Left ventricle myocardium inferior (tissue), 1 donor: ENCODE results near the gene HS3ST5. TPM values are rescaled to one million over a fixed set of nuclear protein-coding genes. Genes with fewer than 3 reads are reported as not detected.
"Not testable (repeated sequence)": the region's sequence is repeated elsewhere in the genome, so short reads cannot be mapped to it uniquely, and the experiment has no call there.

Experiments
- DNase-seq: peaks from one replicate; pipeline ENCODE4 v3.0.0-alpha.2; 2020
- H3K27ac ChIP-seq: fragments of 200-600 bp; replicated peaks from 2 replicates; pipeline ENCODE4 v1.8.0; 2021
- H3K27me3 ChIP-seq: fragments of 200-600 bp; 2 replicates; pipeline ENCODE4 v1.8.0; 2021; ENCODE audit warnings: low read depth
- H3K36me3 ChIP-seq: fragments of 200-600 bp; 2 replicates; pipeline ENCODE4 v1.8.0; 2021
- H3K4me1 ChIP-seq: fragments of 200-600 bp; 2 replicates; pipeline ENCODE4 v1.8.0; 2021
- H3K4me3 ChIP-seq: fragments of 200-600 bp; 2 replicates; pipeline ENCODE4 v1.8.0; 2021; ENCODE audit warnings: mild to moderate bottlenecking, moderate library complexity
- H3K9me3 ChIP-seq: fragments of 200-600 bp; replicated peaks from 2 replicates; pipeline ENCODE4 v1.8.0; 2021
- CTCF ChIP-seq: fragments of 200-600 bp; IDR thresholded peaks from 2 replicates; pipeline ENCODE4 v1.8.0; 2021; ENCODE audit warnings: antibody characterized with exemption, mild to moderate bottlenecking, borderline replicate concordance
- intact Hi-C: fragments of 100-400 bp; cut with micrococcal nuclease; formaldehyde crosslinking; loops from one replicate; pipeline ENCODE4 v1.11.0; 2022
- total RNA-seq: library from RNA; stranded (reverse); fragmentation: NEBNext Ultra II Directional; extraction: Animal tissue kit (Norgen Biotek cat#: 25700); gene quantifications from one replicate; pipeline ENCODE4 v1.2.1, GENCODE V29; 2021
- donor health status: DM: no; HTN: yes; CAD: no; lungs with severe emphysema.

HS3ST5 gene
- total RNA-seq, 1 donor from 2014 or later = not detected

- H3K9me3 ChIP-seq = peaks cover 7% of the 10 kb centered on the region
- H3K27me3 ChIP-seq = peaks cover 10% of the 10 kb centered on the region
- no peaks in the 10 kb centered on the region for H3K4me1 ChIP-seq
- no peak overlapping the region for H3K27ac ChIP-seq
- no peaks in the 10 kb centered on the region for H3K36me3 ChIP-seq
- intact Hi-C loops = no loop called here
- H3K4me3 ChIP-seq = no peak overlapping the region
- no peak for TF ChIP-seq CTCF
- no peak for DNase-seq
Observed at GRCh38 chr6:114083251-114083650, 259.6 kb downstream of the HS3ST5 start.

- no peak overlapping the region for H3K27ac ChIP-seq
- no peaks in the 10 kb centered on the region for H3K36me3 ChIP-seq
- peaks cover 7% of the 10 kb centered on the region for H3K27me3 ChIP-seq
- peaks cover 7% of the 10 kb centered on the region for H3K9me3 ChIP-seq
- H3K4me3 ChIP-seq = no peak overlapping the region
- TF ChIP-seq CTCF = no peak
- no peak for DNase-seq
- no peaks in the 10 kb centered on the region for H3K4me1 ChIP-seq
- intact Hi-C loops = no loop called here
Observed at GRCh38 chr6:114081730-114082129, 261.1 kb downstream of the HS3ST5 start.

- H3K4me3 ChIP-seq = no peak overlapping the region
- peaks cover under 1% of the 10 kb centered on the region for H3K27me3 ChIP-seq
- DNase-seq = no peak
- H3K36me3 ChIP-seq = no peaks in the 10 kb centered on the region
- H3K4me1 ChIP-seq = no peaks in the 10 kb centered on the region
- intact Hi-C loops = no loop called here
- peaks cover 7% of the 10 kb centered on the region for H3K9me3 ChIP-seq
- H3K27ac ChIP-seq = no peak overlapping the region
- no peak for TF ChIP-seq CTCF
Observed at GRCh38 chr6:114080891-114081510, 261.8 kb downstream of the HS3ST5 start.

- H3K9me3 ChIP-seq, H3K36me3 ChIP-seq, H3K4me1 ChIP-seq, H3K27ac ChIP-seq, H3K27me3 ChIP-seq, DNase-seq, H3K4me3 ChIP-seq, intact Hi-C loops: not testable (repeated sequence)
Observed at GRCh38 chr6:114080410-114080809, 262.4 kb downstream of the HS3ST5 start.

GRCh38 chr6:114075777-114076176 lies 267.0 kb downstream of the HS3ST5 start:
- no peak for DNase-seq
- H3K27ac ChIP-seq = no peak overlapping the region
- intact Hi-C loops = no loop called here
- H3K4me1 ChIP-seq = no peaks in the 10 kb centered on the region
- peaks cover 9% of the 10 kb centered on the region for H3K9me3 ChIP-seq
- H3K36me3 ChIP-seq = no peaks in the 10 kb centered on the region
- no peak for TF ChIP-seq CTCF
- H3K27me3 ChIP-seq = no peaks in the 10 kb centered on the region
- H3K4me3 ChIP-seq = no peak overlapping the region

GRCh38 chr6:114075300-114075699 lies 267.5 kb downstream of the HS3ST5 start:
- Histone ChIP-seq H3K27ac (no peak overlapping the region), H3K4me1 (no peaks in the 10 kb centered on the region), H3K36me3 (no peaks in the 10 kb centered on the region), H3K4me3 (no peak overlapping the region), H3K27me3 (no peaks in the 10 kb centered on the region), H3K9me3 (peaks cover 5% of the 10 kb centered on the region)
- TF ChIP-seq CTCF = no peak
- DNase-seq = no peak
- intact Hi-C loops = no loop called here
